ENCODE results near the gene KRT28. TPM values are rescaled to one million over a fixed set of nuclear protein-coding genes. Genes with fewer than 3 reads are reported as not detected.

KRT28 gene
- total RNA-seq, 1 donor, result not detected

- no peak overlapping the region for H3K4me3 ChIP-seq (ENCODE audit: low read depth, low read length)
- no peak for TF ChIP-seq CTCF (IDR thresholded peaks at IDR 0.05; ENCODE audit: insufficient read depth, low read depth, low read length)
- DNase-seq (ENCODE audit: low read depth), result no peak
Measured at GRCh38 chr17:40839194-40839593, 39.4 kb upstream of the KRT28 start.

- no peak for DNase-seq (ENCODE audit: low read depth)
Measured at GRCh38 chr17:40836020-40836419, 36.3 kb upstream of the KRT28 start.

GRCh38 chr17:40833882-40834281, 34.1 kb upstream of the KRT28 start:
- no peak overlapping the region for H3K4me3 ChIP-seq (ENCODE audit: low read depth, low read length)
- TF ChIP-seq CTCF (IDR thresholded peaks at IDR 0.05; ENCODE audit: insufficient read depth, low read depth, low read length), result no peak
- DNase-seq (ENCODE audit: low read depth), result no peak

More at GRCh38 chr17:40836020-40836419, 36.3 kb upstream of the KRT28 start:
- H3K4me3 ChIP-seq (ENCODE audit: low read depth, low read length), result no peak overlapping the region
- TF ChIP-seq CTCF (IDR thresholded peaks at IDR 0.05; ENCODE audit: insufficient read depth, low read depth, low read length), result no peak

GRCh38 chr17:40832840-40833239, 33.1 kb upstream of the KRT28 start:
- H3K4me3 ChIP-seq (ENCODE audit: low read depth, low read length), result no peak overlapping the region
- no peak for DNase-seq (ENCODE audit: low read depth)
- TF ChIP-seq CTCF (IDR thresholded peaks at IDR 0.05; ENCODE audit: insufficient read depth, low read depth, low read length), result no peak

GRCh38 chr17:40830085-40830776, 30.5 kb upstream of the KRT28 start:
- no peak overlapping the region for H3K4me3 ChIP-seq (ENCODE audit: low read depth, low read length)
- no peak for DNase-seq (ENCODE audit: low read depth)
- TF ChIP-seq CTCF (IDR thresholded peaks at IDR 0.05; ENCODE audit: insufficient read depth, low read depth, low read length), result no peak

GRCh38 chr17:40828454-40829044, 28.8 kb upstream of the KRT28 start:
- DNase-seq (ENCODE audit: low read depth), result no peak
- no peak for TF ChIP-seq CTCF (IDR thresholded peaks at IDR 0.05; ENCODE audit: insufficient read depth, low read depth, low read length)
- no peak overlapping the region for H3K4me3 ChIP-seq (ENCODE audit: low read depth, low read length)

Measured in fibroblast of villous mesenchyme (primary cell).